NCI-H2029 (cell line): ENCODE measurements around the gene FCRL1.
A peak's percentile ranks its signal among the peaks of the same experiment; 100 is the strongest.

Experiments used
- DNase-seq: peaks from one replicate; lab custom pipeline; 2025; lab: John Stamatoyannopoulos, UW

The FCRL1 gene, protein sequence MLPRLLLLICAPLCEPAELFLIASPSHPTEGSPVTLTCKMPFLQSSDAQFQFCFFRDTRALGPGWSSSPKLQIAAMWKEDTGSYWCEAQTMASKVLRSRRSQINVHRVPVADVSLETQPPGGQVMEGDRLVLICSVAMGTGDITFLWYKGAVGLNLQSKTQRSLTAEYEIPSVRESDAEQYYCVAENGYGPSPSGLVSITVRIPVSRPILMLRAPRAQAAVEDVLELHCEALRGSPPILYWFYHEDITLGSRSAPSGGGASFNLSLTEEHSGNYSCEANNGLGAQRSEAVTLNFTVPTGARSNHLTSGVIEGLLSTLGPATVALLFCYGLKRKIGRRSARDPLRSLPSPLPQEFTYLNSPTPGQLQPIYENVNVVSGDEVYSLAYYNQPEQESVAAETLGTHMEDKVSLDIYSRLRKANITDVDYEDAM

GRCh38 chr1:157819896-157820295, at the start of gene FCRL1:
Gene FCRL1, minus strand, starts transcription at chr1:157820120. Its CDS starts 83 bp downstream, at chr1:157820037.
- DNase-seq = no peak

- no peak for DNase-seq
These were observed 48.7 kb upstream of the FCRL1 start for GRCh38 chr1:157868654-157869053.

GRCh38 chr1:157862114-157863070, 42.5 kb upstream of the FCRL1 start:
- no peak for DNase-seq

DNA sequence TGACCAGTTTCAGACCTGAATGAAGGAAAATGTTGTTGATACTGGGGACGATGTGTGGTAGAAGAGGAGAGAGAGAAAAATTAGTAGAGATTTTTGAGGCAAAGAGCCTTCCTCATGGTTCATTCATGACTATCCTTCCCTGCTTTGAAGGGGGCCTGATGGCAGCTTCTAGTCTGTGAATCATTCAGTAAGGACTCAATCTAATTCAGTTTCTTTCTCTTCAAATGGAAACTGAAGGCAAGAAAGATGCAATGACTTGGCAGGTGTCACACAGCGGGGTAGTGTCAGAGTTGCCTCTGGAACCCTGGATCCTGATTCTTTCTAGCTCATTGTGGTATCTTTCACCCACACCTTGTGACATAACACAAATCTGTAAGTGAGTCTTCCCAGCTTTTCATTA, 36.6 kb upstream of the FCRL1 start:
- DNase-seq = no peak

- DNase-seq = peak; percentile 45
These were observed 32.6 kb upstream of the FCRL1 start for GRCh38 chr1:157852476-157852875.

GRCh38 chr1:157849229-157849875, 29.4 kb upstream of the FCRL1 start:
- DNase-seq = no peak

GRCh38 chr1:157844089-157844830, 24.3 kb upstream of the FCRL1 start:
- no peak for DNase-seq

DNA sequence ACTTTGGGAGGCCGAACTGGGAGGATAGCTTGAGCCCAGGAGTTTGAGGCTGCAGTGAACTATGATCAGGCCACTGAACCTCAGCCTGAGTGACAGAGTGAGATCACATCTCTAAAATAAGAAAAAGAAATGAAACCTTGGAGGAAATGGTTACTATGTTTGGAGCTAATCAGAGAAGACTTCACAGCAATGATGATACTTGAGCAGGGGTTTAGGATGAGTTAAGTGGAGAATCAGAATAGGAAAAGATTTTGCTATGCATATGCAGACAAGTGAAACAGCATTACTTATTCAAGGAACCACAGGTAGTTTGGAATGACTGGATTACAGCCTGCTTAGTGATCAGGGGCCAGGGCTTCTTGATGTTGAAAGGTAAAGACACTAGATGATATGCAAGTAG, 23.0 kb upstream of the FCRL1 start:
- DNase-seq = no peak

GRCh38 chr1:157841708-157842107, 21.8 kb upstream of the FCRL1 start, which contains the start of gene CD5L:
Gene CD5L, minus strand, starts transcription at chr1:157841808. Its CDS starts 107 bp downstream, at chr1:157841701.
- no peak for DNase-seq

- DNase-seq = no peak
These were observed 19.0 kb upstream of the FCRL1 start for GRCh38 chr1:157838966-157839365.

DNA sequence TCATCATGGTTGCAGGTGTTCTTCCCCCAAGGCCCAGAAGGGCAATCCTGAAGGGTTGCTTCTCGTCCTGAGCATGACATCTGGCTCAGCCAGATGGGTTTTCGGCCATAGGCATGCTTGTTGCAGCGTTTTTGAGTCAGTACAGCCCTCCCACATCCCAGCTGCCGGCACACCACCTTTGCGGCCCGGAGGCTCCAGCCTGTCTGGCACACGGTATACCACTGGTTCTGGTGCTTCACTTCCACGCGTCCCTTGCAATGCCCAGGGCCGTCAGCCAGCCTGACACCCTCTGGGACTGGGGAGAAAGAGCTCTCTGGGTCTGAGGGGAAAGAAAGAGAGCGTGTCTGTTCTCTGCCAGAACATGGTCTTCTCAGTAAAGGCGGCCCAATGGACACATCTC, 14.5 kb upstream of the FCRL1 start:
- no peak for DNase-seq

DNA sequence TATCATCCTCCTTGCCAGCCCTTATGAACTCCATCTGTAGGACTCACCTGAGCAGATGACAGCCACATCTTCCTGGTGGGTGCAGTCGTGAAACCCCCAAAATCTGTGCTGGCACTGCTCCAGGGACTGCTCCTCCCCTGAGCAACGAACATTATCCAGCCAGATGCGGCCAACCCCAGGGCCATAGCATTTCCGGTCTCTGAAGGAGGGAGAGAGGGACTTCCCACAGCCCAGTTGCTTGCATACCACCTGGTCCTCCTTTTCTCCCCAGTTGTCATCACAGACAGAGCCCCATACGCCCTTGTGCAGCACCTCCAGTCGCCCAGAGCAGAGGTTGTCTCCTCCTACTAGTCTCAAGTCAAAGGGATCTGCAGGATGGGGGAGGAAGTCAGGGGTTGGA, 13.2 kb upstream of the FCRL1 start:
- no peak for DNase-seq

DNA sequence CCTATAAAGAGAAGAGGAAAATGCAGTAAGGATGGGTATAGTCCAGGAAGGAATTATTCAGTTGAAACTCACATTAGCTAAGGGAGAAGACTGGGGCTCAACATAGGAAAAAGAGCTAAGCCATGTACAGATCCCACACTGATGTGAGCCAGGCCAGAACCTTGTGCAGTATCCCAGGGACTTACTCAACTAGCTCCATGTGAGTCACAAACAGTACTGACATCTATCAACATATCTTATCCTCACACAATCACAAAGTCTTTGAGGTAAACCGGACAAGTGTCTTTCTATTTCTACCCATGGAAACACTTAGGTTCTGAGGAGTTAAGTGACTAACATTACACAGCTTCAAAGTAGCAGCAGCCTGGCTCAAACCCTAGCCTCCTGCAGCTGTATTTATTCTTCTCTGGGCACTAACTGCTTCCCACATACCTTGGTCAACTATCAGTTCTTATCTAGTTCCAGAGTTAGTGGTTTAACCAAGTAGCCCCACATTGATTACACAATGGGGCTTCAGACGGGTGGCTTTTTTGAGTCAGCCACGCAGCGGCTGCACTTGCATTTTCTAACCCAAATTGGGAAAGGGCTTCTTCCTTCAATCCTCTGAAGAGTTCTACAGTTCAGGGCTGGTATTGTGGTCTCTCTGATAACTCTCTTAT, 12.2 kb upstream of the FCRL1 start:
- no peak for DNase-seq

DNA sequence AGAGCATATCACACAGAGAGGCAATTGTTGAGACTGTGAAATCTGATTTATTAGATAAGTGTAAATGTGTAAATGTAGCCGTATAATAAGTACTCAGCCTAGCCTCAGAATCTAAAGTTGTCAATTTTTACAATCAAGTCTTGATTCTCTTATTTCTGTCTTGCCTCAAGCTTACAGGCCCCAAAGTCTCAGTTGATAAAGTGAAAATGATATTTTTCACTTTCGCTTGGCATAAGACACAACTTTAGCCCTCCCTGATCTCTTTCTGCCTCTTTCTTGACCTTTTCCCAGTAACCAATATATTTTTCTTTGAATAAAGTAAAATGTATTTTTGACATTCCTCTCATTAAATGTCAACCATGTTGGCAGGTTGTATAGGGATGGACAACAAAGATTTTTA, 11.0 kb upstream of the FCRL1 start:
- no peak for DNase-seq

DNA sequence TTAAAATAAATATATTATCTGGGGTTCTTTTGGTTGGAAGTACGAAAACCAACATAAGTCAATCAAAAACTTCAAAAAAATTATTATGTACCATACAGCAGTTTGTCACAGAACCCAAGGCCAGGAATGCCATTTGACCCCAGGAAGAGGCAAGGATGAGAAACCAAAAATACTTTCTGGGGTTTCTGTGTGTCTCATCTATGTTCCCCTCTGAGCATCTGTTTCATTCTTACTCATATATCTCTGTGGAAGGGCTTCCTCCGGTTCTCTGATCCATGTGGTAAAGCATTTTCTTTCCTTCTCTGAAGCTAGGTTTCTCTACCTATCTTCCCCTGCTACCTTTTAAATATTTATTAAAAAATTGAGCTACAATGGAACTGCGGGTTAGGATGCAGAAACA, 9.8 kb upstream of the FCRL1 start:
- DNase-seq = no peak

DNA sequence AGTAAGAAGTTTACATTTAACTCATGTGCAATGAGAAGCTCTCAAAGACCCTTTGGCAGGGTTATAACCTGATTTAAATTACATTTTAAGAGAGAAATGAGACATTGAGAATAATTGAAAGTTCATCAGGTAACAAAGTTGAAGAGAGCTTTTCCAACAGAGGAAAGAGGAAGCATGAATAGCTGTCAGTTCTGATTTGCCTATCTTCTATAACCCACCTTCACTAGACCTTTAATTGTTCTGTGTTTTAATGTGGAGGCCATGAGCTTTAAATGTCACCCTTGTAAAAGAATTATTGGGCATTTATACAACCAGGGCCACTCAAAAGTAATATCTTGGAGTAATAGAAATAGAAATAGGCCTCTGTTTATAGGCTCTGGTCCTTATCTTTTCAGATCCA, 9.3 kb upstream of the FCRL1 start:
- no peak for DNase-seq

- no peak for DNase-seq
These were observed 379 bp upstream of the FCRL1 start for GRCh38 chr1:157820299-157820698.

- DNase-seq = no peak
These were observed 705 bp downstream of the FCRL1 start for GRCh38 chr1:157819215-157819614.

GRCh38 chr1:157813269-157813668, 6.7 kb downstream of the FCRL1 start:
- DNase-seq = no peak

- no peak for DNase-seq
These were observed 13.3 kb downstream of the FCRL1 start for GRCh38 chr1:157806431-157807149.
